B cell (primary cell): ENCODE data around the gene LILRA6.

Source experiments
- CTCF ChIP-seq: fragments of 200-600 bp; IDR thresholded peaks from one replicate; pipeline ENCODE4 v1.8.0; 2022; ENCODE audit warnings: antibody characterized with exemption, mild to moderate bottlenecking
- EZH2 ChIP-seq: IDR thresholded peaks from 2 replicates; pipeline ENCODE4 v1.6.1; 2012; ENCODE audit warnings: borderline replicate concordance, low read depth, mild to moderate bottlenecking, moderate library complexity, low read length; ENCODE audit not compliant: insufficient read depth, poor library complexity, severe bottlenecking

DNA sequence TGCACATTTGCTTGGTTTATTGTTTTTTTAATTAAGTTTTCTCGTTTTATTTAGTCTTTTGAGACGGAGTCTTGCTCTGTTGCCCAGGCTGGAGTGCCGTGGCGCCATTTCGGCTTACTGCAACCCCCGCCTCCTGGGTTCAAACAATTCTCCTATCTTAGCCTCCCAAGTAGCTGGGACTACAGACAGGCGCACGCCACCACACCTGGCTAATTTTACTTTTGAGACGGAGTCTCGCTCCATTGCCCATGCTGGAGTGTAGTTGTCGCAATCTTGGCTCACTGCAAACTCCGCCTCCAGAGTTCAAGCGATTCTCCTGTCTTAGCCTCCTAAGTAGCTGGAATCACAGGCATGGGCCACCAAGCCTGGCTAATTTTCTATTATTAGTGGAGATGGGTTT is 40.6 kb downstream of the LILRA6 start:
- no peak for TF ChIP-seq CTCF
- TF ChIP-seq EZH2, result no peak
